Measurements from ENCODE around the gene SNX21.

DNA sequence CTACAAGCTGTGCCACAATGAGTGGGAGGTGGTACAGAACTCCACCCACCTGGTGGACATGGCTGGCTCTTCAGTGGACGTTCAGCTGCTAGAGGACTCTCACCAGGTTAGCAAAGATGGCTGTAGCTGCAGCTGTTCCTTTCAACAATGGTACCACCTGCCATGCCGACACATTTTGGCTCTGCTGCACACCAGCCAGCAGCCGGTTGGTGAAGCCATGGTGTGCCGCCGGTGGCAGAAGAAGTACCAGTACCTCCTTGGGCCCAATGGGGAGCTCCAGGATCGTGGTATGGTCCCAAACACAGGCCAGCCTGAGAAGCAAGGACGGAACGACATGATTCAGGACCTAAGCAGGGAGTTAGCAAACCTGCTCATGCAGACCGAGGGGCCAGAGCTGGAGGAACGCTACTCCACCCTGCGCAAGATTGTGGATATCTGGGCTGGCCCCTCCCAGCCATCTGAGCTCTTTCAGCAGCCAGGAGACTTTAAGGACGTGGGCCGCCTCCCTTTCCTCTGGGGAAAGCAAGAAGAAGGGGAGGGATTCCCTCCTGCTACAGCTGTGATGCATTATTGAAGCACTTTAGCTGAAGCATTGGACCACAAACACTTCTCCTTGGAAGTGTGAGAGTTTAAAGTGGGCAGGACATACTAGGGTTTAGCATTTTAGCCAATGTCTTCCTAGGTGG lies 44.6 kb downstream of the SNX21 start:
- TF ChIP-seq, protein P1, sequence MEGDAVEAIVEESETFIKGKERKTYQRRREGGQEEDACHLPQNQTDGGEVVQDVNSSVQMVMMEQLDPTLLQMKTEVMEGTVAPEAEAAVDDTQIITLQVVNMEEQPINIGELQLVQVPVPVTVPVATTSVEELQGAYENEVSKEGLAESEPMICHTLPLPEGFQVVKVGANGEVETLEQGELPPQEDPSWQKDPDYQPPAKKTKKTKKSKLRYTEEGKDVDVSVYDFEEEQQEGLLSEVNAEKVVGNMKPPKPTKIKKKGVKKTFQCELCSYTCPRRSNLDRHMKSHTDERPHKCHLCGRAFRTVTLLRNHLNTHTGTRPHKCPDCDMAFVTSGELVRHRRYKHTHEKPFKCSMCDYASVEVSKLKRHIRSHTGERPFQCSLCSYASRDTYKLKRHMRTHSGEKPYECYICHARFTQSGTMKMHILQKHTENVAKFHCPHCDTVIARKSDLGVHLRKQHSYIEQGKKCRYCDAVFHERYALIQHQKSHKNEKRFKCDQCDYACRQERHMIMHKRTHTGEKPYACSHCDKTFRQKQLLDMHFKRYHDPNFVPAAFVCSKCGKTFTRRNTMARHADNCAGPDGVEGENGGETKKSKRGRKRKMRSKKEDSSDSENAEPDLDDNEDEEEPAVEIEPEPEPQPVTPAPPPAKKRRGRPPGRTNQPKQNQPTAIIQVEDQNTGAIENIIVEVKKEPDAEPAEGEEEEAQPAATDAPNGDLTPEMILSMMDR (IDR thresholded peaks at IDR 0.05), result no peak
- TF ChIP-seq, protein P2, sequence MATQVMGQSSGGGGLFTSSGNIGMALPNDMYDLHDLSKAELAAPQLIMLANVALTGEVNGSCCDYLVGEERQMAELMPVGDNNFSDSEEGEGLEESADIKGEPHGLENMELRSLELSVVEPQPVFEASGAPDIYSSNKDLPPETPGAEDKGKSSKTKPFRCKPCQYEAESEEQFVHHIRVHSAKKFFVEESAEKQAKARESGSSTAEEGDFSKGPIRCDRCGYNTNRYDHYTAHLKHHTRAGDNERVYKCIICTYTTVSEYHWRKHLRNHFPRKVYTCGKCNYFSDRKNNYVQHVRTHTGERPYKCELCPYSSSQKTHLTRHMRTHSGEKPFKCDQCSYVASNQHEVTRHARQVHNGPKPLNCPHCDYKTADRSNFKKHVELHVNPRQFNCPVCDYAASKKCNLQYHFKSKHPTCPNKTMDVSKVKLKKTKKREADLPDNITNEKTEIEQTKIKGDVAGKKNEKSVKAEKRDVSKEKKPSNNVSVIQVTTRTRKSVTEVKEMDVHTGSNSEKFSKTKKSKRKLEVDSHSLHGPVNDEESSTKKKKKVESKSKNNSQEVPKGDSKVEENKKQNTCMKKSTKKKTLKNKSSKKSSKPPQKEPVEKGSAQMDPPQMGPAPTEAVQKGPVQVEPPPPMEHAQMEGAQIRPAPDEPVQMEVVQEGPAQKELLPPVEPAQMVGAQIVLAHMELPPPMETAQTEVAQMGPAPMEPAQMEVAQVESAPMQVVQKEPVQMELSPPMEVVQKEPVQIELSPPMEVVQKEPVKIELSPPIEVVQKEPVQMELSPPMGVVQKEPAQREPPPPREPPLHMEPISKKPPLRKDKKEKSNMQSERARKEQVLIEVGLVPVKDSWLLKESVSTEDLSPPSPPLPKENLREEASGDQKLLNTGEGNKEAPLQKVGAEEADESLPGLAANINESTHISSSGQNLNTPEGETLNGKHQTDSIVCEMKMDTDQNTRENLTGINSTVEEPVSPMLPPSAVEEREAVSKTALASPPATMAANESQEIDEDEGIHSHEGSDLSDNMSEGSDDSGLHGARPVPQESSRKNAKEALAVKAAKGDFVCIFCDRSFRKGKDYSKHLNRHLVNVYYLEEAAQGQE (IDR thresholded peaks at IDR 0.05; ENCODE audit: insufficient read depth in 1 of 2, low read depth in 2 of 2, low read length in 1 of 2), result no peak
- TF ChIP-seq POLR2AphosphoS5 (IDR thresholded peaks at IDR 0.05; ENCODE audit: low read depth, low read length) (no peak), TCF7L2 (IDR thresholded peaks at IDR 0.05; ENCODE audit: low read depth, low read length) (no peak), SIN3A (IDR thresholded peaks at IDR 0.05; ENCODE audit: borderline replicate concordance, insufficient read depth, low read depth, low read length) (no peak)

Measured in Panc1 (cell line).